GM21367 (cell line): Measurements from ENCODE around the gene IGFBP6.
"Not testable (repeated sequence)": the region's sequence is repeated elsewhere in the genome, so short reads cannot be mapped to it uniquely, and the experiment has no call there.

ENCODE experiments used
- ATAC-seq: cut with Tn5 transposase; IDR thresholded peaks from one replicate; pipeline ENCODE4 v1.9.1; 2021; ENCODE audit not compliant: unreplicated experiment

Gene IGFBP6

GRCh38 chr12:53095596-53095895 is 1.9 kb upstream of the IGFBP6 start:
- not testable (repeated sequence) for ATAC-seq

GRCh38 chr12:53096089-53096741 is 1.3 kb upstream of the IGFBP6 start:
- ATAC-seq = no peak

- ATAC-seq = no peak
Observed at GRCh38 chr12:53096759-53097158, 708 bp upstream of the IGFBP6 start.

- no peak for ATAC-seq
Observed at GRCh38 chr12:53097207-53097563, 282 bp upstream of the IGFBP6 start.

GRCh38 chr12:53098354-53098981 is 1.0 kb downstream of the IGFBP6 start:
- ATAC-seq = no peak

- ATAC-seq = no peak
Observed at GRCh38 chr12:53099071-53099882, 1.8 kb downstream of the IGFBP6 start.

GRCh38 chr12:53100466-53101151 is 3.1 kb downstream of the IGFBP6 start:
- no peak for ATAC-seq

GRCh38 chr12:53101266-53101665 is 3.8 kb downstream of the IGFBP6 start:
- ATAC-seq = no peak

GRCh38 chr12:53101931-53102781 is 4.7 kb downstream of the IGFBP6 start:
- no peak for ATAC-seq

GRCh38 chr12:53102883-53103807 is 5.7 kb downstream of the IGFBP6 start, which contains the start of gene SOAT2:
Gene SOAT2, plus strand, starts transcription at chr12:53103486. Its CDS starts 92 bp downstream, at chr12:53103578.
- no peak for ATAC-seq

- ATAC-seq = no peak
Observed at GRCh38 chr12:53103860-53104305, 6.4 kb downstream of the IGFBP6 start.

- no peak for ATAC-seq
Observed at GRCh38 chr12:53105256-53105655, 7.8 kb downstream of the IGFBP6 start.

- ATAC-seq = no peak
Observed at GRCh38 chr12:53105712-53106439, 8.4 kb downstream of the IGFBP6 start.

GRCh38 chr12:53107122-53107521 is 9.7 kb downstream of the IGFBP6 start:
- ATAC-seq = no peak

- not testable (repeated sequence) for ATAC-seq
Observed at GRCh38 chr12:53112431-53112830, 15.0 kb downstream of the IGFBP6 start.

- no peak for ATAC-seq
Observed at GRCh38 chr12:53113136-53113705, 15.8 kb downstream of the IGFBP6 start.

GRCh38 chr12:53113951-53114350 is 16.5 kb downstream of the IGFBP6 start:
- no peak for ATAC-seq

GRCh38 chr12:53115112-53115890 is 17.8 kb downstream of the IGFBP6 start:
- no peak for ATAC-seq
